ENCODE measurements around the gene SPAG16.

Gene SPAG16

DNA sequence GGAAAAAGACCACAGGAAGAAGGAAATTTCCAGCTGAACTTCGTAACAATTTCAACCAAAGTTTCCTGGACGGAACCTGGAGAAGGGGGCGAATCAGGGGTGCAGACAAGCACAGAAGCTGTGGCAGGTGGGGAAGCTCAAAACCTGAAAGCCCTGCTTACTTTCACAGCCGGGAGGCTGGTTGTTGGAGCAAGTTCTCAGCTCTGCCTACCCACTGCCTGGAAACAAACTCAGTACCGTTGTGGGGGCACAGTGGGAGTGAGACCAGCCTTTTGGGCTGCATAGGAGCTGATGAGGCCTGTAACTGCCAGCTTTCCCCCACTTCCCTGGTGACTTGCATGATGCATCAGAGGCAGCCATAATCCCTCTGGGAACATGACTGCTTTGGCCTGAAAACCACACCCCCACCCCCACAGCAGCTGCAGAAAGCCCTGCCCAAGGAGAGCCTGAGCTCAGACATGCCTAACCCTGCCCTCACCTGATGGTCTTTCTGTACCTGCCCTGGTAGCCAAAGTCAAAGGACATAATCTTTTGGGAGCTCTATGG, 919.6 kb downstream of the SPAG16 start:
- Histone ChIP-seq H3K4me1 (ENCODE audit: control insufficient read depth, insufficient read depth, low read length) (no peaks in the 10 kb centered on the region), H3K4me3 (ENCODE audit: low read length) (no peak overlapping the region), H3K27me3 (ENCODE audit: control insufficient read depth, insufficient read depth, low read length) (no peaks in the 10 kb centered on the region), H3K27ac (ENCODE audit: low read depth, low read length) (no peak overlapping the region), H3K9ac (ENCODE audit: low read length) (no peak overlapping the region), H3K36me3 (ENCODE audit: control insufficient read depth, insufficient read depth, low read length) (no peaks in the 10 kb centered on the region)

DNA sequence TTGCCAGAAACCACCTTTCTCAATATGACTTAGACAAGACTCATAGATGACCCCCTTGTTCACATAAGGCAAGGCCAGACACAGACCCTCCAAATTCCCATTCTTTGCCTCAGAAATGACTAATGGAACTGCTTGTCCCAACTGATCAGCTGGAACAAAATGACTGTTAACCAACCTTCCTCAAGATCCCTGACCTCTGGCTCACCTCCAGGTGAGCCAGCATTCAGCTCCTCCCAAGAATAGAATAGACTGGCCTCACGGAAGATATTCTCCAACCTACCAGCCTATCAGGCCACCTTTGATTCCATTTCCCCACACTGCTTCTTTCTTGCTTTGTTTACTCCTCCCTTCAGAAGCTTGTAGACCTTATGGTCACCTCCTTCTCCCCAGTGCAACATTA, 930.8 kb downstream of the SPAG16 start:
- Histone ChIP-seq H3K27ac (ENCODE audit: low read depth, low read length) (no peak overlapping the region), H3K9ac (ENCODE audit: low read length) (no peak overlapping the region), H3K36me3 (ENCODE audit: control insufficient read depth, insufficient read depth, low read length) (no peaks in the 10 kb centered on the region)

DNA sequence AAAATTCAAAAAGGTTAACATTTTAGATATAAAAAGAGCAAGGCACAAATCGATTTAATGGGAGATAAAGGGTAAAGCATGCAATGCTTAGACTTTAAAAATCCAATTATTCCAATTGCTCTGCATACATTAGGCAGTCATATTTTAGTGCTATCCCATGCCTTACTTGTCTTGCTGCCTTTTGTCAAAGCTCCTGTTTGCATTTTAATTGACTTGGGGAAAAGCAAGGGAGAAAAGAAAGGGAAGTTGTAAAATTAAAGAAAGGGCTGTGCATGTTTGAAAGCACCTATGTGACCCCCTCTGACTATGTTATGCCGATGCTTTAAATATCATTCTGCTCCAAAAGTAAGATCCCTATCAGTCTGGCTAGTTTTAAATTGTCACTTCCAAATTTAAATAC, 932.9 kb downstream of the SPAG16 start:
- Histone ChIP-seq H3K4me3 (ENCODE audit: low read length) (no peak overlapping the region), H3K4me1 (ENCODE audit: control insufficient read depth, insufficient read depth, low read length) (no peaks in the 10 kb centered on the region), H3K9ac (ENCODE audit: low read length) (no peak overlapping the region), H3K27ac (ENCODE audit: low read depth, low read length) (no peak overlapping the region), H3K36me3 (ENCODE audit: control insufficient read depth, insufficient read depth, low read length) (no peaks in the 10 kb centered on the region), H3K27me3 (ENCODE audit: control insufficient read depth, insufficient read depth, low read length) (no peaks in the 10 kb centered on the region)

More for the DNA sequence above, 930.8 kb downstream of the SPAG16 start:
- H3K27me3 ChIP-seq (ENCODE audit: control insufficient read depth, insufficient read depth, low read length): no peaks in the 10 kb centered on the region
- no peak overlapping the region for H3K4me3 ChIP-seq (ENCODE audit: low read length)
- H3K4me1 ChIP-seq (ENCODE audit: control insufficient read depth, insufficient read depth, low read length): no peaks in the 10 kb centered on the region

DNA sequence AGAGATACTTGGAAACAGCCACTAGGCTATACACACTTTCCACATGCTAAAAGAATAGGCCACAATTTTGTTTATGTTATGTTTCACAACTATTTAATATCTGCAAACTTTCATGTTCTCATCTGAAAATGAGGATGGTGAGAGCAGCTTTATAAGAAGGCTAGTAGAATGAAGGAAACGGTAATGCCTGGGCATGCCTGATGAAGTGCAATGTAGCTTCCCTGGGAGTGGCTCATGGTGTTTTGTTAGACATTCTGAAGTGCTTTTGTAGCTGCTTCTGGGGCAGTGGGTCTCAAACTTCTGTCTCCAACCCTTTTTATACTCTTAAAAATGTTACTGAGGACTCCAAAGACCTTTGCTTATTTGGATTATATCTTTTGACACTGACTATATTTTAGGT, 933.3 kb downstream of the SPAG16 start:
- Histone ChIP-seq H3K9ac (ENCODE audit: low read length) (no peak overlapping the region), H3K4me3 (ENCODE audit: low read length) (no peak overlapping the region), H3K27ac (ENCODE audit: low read depth, low read length) (no peak overlapping the region), H3K4me1 (ENCODE audit: control insufficient read depth, insufficient read depth, low read length) (no peaks in the 10 kb centered on the region), H3K27me3 (ENCODE audit: control insufficient read depth, insufficient read depth, low read length) (no peaks in the 10 kb centered on the region), H3K36me3 (ENCODE audit: control insufficient read depth, insufficient read depth, low read length) (no peaks in the 10 kb centered on the region)

DNA sequence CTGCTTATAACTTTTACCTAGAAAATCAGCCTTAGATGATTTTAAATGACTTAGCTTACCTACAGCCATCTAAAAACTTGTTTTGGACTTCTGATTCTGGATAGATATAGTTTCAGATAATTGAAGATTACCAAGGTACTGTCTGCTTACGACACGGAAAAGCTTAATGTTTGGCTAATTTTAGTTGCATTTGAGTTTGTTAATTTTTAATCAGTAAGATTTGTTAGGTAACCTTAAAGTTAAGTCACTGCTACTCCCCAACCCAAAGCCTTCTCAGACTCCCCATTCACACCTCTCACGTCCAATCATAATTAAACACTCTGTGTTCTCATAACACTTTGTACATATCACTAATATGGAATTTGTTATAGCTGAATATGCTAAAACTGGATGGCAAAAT, 936.0 kb downstream of the SPAG16 start:
- Histone ChIP-seq H3K9ac (ENCODE audit: low read length) (no peak overlapping the region), H3K27ac (ENCODE audit: low read depth, low read length) (no peak overlapping the region), H3K4me1 (ENCODE audit: control insufficient read depth, insufficient read depth, low read length) (no peaks in the 10 kb centered on the region), H3K36me3 (ENCODE audit: control insufficient read depth, insufficient read depth, low read length) (no peaks in the 10 kb centered on the region), H3K4me3 (ENCODE audit: low read length) (no peak overlapping the region), H3K27me3 (ENCODE audit: control insufficient read depth, insufficient read depth, low read length) (no peaks in the 10 kb centered on the region)

DNA sequence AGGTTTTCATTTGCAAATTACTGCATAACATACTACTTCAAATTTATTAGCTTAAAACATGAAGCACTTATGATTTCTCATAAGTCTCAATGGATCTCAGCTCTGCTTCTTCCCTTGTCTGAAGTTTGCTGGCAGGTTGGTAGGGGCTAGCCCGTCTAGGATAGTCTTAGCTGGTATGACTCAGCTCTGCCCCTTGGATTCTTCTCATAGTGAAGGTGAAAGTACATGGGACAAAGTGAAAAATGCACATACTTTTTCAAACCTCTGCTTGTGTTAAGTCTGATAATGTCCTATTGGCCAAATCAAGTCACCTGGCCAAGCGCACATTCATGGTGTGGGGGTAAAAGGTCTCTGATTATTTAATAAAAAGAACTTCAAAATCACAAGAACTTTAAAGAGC, 941.8 kb downstream of the SPAG16 start:
- no peaks in the 10 kb centered on the region for H3K27me3 ChIP-seq (ENCODE audit: control insufficient read depth, insufficient read depth, low read length)
- H3K9ac ChIP-seq (ENCODE audit: low read length): no peak overlapping the region
- no peaks in the 10 kb centered on the region for H3K36me3 ChIP-seq (ENCODE audit: control insufficient read depth, insufficient read depth, low read length)
- no peak overlapping the region for H3K27ac ChIP-seq (ENCODE audit: low read depth, low read length)
- H3K4me3 ChIP-seq (ENCODE audit: low read length): no peak overlapping the region
- H3K4me1 ChIP-seq (ENCODE audit: control insufficient read depth, insufficient read depth, low read length): no peaks in the 10 kb centered on the region

DNA sequence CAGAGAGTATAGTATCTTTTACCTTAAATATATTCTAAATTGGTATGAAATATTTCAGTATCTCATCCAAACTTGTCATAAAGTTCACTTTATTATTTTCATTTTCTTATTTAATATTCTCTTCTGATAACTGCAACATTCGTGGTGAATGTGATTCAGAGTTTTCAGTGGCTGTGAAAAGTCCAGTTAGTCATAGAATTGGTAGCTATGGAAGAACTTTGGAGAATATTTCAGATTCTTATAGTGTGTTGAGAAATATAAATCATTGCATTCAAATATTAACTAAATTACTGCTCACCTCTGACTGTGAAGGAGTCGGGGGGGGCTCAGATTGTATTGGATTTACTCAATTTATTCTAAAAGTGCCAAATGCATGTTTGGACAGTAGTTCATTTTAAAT, 948.0 kb downstream of the SPAG16 start:
- Histone ChIP-seq H3K4me1 (ENCODE audit: control insufficient read depth, insufficient read depth, low read length) (no peaks in the 10 kb centered on the region), H3K4me3 (ENCODE audit: low read length) (no peak overlapping the region), H3K9ac (ENCODE audit: low read length) (no peak overlapping the region), H3K27ac (ENCODE audit: low read depth, low read length) (no peak overlapping the region), H3K27me3 (ENCODE audit: control insufficient read depth, insufficient read depth, low read length) (no peaks in the 10 kb centered on the region), H3K36me3 (ENCODE audit: control insufficient read depth, insufficient read depth, low read length) (no peaks in the 10 kb centered on the region)

DNA sequence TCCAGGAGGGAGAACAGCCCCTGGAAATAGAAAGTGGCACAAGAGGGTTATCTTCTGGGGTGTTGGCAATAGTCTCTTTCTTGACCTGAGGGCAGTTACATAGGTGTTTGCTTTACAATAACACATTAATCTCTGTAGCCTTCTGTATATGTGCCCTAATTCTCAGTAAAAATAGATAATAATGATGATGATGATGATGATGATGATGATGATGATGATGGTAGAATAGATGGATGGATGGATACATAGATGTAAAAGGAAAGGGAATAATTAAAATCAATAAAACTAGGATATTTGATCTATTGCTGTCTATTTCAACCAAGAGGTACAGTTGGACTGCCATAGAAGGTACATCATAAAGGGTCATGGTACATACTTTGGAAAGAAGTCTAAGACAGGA, 948.9 kb downstream of the SPAG16 start:
- Histone ChIP-seq H3K4me1 (ENCODE audit: control insufficient read depth, insufficient read depth, low read length) (no peaks in the 10 kb centered on the region), H3K27me3 (ENCODE audit: control insufficient read depth, insufficient read depth, low read length) (no peaks in the 10 kb centered on the region), H3K9ac (ENCODE audit: low read length) (no peak overlapping the region), H3K36me3 (ENCODE audit: control insufficient read depth, insufficient read depth, low read length) (no peaks in the 10 kb centered on the region), H3K4me3 (ENCODE audit: low read length) (no peak overlapping the region), H3K27ac (ENCODE audit: low read depth, low read length) (no peak overlapping the region)

DNA sequence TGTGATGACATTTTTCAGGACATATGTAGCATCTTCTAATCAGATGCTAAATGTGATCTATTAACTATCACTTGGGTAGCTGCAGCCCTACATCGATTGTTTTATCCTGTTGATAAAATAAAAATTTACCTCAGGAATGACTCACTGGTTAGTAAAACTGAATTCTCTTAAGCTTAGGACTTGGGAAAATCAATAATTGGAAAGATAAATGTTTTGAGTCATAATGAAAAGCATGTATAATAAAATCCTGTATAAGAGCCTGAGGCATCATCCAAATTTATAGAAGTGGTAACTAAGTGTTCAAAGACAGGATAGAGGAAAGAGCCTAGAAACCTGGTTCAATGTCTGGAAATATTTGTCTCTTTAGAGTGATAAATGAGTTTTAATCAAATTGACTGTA, 958.5 kb downstream of the SPAG16 start:
- Histone ChIP-seq H3K27me3 (ENCODE audit: control insufficient read depth, insufficient read depth, low read length) (no peaks in the 10 kb centered on the region), H3K4me3 (ENCODE audit: low read length) (no peak overlapping the region), H3K9ac (ENCODE audit: low read length) (no peak overlapping the region), H3K36me3 (ENCODE audit: control insufficient read depth, insufficient read depth, low read length) (no peaks in the 10 kb centered on the region), H3K27ac (ENCODE audit: low read depth, low read length) (no peak overlapping the region), H3K4me1 (ENCODE audit: control insufficient read depth, insufficient read depth, low read length) (no peaks in the 10 kb centered on the region)

DNA sequence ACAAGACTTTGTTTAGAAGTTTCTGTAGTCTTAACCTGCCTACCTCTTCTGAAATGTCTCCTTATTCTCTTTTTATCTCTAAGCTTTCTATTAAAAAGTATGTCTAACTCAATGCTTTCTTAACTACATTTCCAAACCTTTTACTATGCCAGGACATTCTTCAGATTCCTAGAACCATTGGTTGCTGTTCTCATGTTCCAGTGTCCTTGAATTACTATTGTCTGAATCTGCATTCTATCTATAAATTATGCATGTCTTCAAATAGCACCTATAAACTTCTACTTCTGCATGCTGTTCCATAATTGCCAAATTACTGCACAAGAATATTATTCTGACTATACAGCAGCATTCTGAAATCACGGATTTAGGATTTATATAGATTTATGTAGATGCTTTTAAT, 960.6 kb downstream of the SPAG16 start:
- Histone ChIP-seq H3K36me3 (ENCODE audit: control insufficient read depth, insufficient read depth, low read length) (no peaks in the 10 kb centered on the region), H3K4me3 (ENCODE audit: low read length) (no peak overlapping the region), H3K9ac (ENCODE audit: low read length) (no peak overlapping the region), H3K27ac (ENCODE audit: low read depth, low read length) (no peak overlapping the region), H3K27me3 (ENCODE audit: control insufficient read depth, insufficient read depth, low read length) (no peaks in the 10 kb centered on the region), H3K4me1 (ENCODE audit: control insufficient read depth, insufficient read depth, low read length) (no peaks in the 10 kb centered on the region)

DNA sequence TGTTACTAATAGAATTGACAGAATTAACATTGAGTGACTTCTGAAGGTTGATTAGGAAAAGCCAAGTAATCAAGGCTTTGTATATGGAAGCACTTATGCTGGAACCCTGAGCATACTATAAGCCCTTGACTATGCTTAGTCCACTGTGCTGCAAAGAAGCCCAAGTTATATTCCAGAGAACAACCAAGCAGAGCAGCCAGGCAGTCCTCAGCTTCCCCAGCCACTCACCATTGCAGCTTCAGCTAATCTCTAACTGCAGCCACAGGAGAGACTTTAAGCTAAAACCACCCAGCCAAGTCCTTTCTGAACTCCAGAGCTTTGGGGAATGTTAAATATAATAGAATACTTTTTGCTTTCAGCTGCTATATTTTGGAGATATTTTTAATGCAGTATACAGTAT, 962.2 kb downstream of the SPAG16 start:
- H3K36me3 ChIP-seq (ENCODE audit: control insufficient read depth, insufficient read depth, low read length): no peaks in the 10 kb centered on the region
- H3K27me3 ChIP-seq (ENCODE audit: control insufficient read depth, insufficient read depth, low read length): no peaks in the 10 kb centered on the region
- no peak overlapping the region for H3K27ac ChIP-seq (ENCODE audit: low read depth, low read length)
- no peak overlapping the region for H3K9ac ChIP-seq (ENCODE audit: low read length)
- H3K4me3 ChIP-seq (ENCODE audit: low read length): no peak overlapping the region
- no peaks in the 10 kb centered on the region for H3K4me1 ChIP-seq (ENCODE audit: control insufficient read depth, insufficient read depth, low read length)

DNA sequence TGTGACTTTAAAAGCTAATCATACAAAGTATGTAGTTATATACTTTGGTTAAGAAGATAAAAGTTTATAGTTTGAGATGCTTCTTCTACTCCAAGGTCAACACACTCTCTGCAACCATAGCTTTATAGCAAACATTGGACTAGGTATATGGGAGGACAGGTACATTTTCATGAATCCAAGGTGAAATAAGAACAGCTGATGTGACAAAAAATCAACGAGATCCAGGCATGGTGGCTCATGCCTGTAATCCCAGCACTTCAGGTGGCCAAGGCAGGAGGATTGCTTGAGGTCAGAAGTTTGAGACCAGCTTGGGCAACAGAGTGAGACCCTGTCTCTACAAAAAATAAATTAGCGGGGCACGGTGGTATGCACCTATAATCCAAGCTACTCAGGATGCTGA, 963.3 kb downstream of the SPAG16 start:
- no peak overlapping the region for H3K9ac ChIP-seq (ENCODE audit: low read length)
- H3K4me1 ChIP-seq (ENCODE audit: control insufficient read depth, insufficient read depth, low read length): no peaks in the 10 kb centered on the region
- H3K4me3 ChIP-seq (ENCODE audit: low read length): no peak overlapping the region
- H3K36me3 ChIP-seq (ENCODE audit: control insufficient read depth, insufficient read depth, low read length): no peaks in the 10 kb centered on the region
- no peak overlapping the region for H3K27ac ChIP-seq (ENCODE audit: low read depth, low read length)
- no peaks in the 10 kb centered on the region for H3K27me3 ChIP-seq (ENCODE audit: control insufficient read depth, insufficient read depth, low read length)

DNA sequence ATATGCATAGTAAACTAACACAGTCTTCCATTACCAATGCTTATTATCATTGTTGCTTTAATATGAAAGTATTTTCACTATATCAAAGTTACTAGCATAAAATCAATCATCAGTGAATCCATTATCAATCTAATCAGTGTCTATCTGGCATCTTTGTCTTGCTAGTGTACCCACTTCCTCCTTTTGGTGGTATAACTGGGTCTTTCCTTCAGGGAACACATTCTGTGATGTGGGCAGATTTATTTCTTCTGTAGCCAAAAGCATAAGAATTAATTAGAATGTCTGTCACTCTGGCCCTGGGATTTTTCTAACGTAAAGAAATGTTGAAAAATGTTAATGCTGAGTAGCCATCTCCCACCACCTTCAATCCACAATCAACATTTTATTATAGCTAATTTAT, 970.8 kb downstream of the SPAG16 start:
- Histone ChIP-seq H3K9ac (ENCODE audit: low read length) (no peak overlapping the region), H3K36me3 (ENCODE audit: control insufficient read depth, insufficient read depth, low read length) (no peaks in the 10 kb centered on the region), H3K27ac (ENCODE audit: low read depth, low read length) (no peak overlapping the region), H3K4me3 (ENCODE audit: low read length) (no peak overlapping the region), H3K4me1 (ENCODE audit: control insufficient read depth, insufficient read depth, low read length) (no peaks in the 10 kb centered on the region), H3K27me3 (ENCODE audit: control insufficient read depth, insufficient read depth, low read length) (no peaks in the 10 kb centered on the region)

Data from rectal smooth muscle tissue (tissue), 1 donor.